ENCODE results near the gene KCNAB2.

DNA sequence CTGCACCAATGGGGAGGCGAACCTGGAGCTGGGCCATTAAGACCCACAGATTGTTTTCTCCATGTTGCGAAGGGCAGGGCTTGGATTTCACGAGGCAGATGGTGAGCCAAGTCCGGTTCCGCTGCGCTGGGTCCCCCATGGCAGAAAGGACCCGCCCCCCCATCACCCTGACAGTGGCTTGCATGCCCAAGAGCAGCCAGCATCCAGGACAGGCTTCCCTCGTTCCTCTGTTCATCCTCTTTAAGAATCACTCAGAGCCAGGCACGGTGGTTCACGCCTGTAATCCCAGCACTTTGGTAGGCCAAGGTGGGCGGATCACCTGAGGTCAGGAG is 37.6 kb upstream of the KCNAB2 start:
- no peak for TF ChIP-seq SNAI2 (CRISPR knock-in tag; IDR thresholded peaks at IDR 0.05)
- no peak for TF ChIP-seq GLIS3 (CRISPR knock-in tag; IDR thresholded peaks at IDR 0.05)
- TF ChIP-seq, protein P1, sequence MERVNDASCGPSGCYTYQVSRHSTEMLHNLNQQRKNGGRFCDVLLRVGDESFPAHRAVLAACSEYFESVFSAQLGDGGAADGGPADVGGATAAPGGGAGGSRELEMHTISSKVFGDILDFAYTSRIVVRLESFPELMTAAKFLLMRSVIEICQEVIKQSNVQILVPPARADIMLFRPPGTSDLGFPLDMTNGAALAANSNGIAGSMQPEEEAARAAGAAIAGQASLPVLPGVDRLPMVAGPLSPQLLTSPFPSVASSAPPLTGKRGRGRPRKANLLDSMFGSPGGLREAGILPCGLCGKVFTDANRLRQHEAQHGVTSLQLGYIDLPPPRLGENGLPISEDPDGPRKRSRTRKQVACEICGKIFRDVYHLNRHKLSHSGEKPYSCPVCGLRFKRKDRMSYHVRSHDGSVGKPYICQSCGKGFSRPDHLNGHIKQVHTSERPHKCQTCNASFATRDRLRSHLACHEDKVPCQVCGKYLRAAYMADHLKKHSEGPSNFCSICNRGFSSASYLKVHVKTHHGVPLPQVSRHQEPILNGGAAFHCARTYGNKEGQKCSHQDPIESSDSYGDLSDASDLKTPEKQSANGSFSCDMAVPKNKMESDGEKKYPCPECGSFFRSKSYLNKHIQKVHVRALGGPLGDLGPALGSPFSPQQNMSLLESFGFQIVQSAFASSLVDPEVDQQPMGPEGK (CRISPR knock-in tag; IDR thresholded peaks at IDR 0.05; ENCODE audit: borderline replicate concordance): no peak
- TF ChIP-seq, protein P2, sequence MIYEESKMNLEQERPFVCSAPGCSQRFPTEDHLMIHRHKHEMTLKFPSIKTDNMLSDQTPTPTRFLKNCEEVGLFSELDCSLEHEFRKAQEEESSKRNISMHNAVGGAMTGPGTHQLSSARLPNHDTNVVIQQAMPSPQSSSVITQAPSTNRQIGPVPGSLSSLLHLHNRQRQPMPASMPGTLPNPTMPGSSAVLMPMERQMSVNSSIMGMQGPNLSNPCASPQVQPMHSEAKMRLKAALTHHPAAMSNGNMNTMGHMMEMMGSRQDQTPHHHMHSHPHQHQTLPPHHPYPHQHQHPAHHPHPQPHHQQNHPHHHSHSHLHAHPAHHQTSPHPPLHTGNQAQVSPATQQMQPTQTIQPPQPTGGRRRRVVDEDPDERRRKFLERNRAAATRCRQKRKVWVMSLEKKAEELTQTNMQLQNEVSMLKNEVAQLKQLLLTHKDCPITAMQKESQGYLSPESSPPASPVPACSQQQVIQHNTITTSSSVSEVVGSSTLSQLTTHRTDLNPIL (CRISPR knock-in tag; IDR thresholded peaks at IDR 0.05; ENCODE audit: low read depth): no peak

Measured in SK-N-SH treated with all-trans-retinoic acid at 6 μM for 48 hours (cell line).